SK-N-SH treated with all-trans-retinoic acid at 6 μM for 48 hours (cell line): ENCODE results near the gene SARNP.

Source experiments
- ATAC-seq: fragments of 200-7000 bp; cut with Tn5 transposase; 3 replicates; pipeline ENCODE4 v1.9.1; 2020; ENCODE audit warnings: mild to moderate bottlenecking, moderate library complexity
- ARNTL ChIP-seq: fragments of 450-650 bp; formaldehyde crosslinking; IDR thresholded peaks from 2 replicates; pipeline ENCODE4 v1.5.0; 2020; ENCODE audit warnings: low read depth, mild to moderate bottlenecking, moderate library complexity, borderline replicate concordance
- BACH2 ChIP-seq: fragments of 250-450 bp; sonication (Bioruptor Pico); IDR thresholded peaks from 2 replicates; pipeline ENCODE4 v1.9.0; 2021; ENCODE audit warnings: mild to moderate bottlenecking, borderline replicate concordance
- ESRRG ChIP-seq: fragments of 250-450 bp; sonication (Bioruptor Pico); IDR thresholded peaks from 2 replicates; pipeline ENCODE4 v1.6.1; 2021; ENCODE audit warnings: mild to moderate bottlenecking
- GLIS3 ChIP-seq: fragments of 250-450 bp; sonication (Bioruptor Pico); IDR thresholded peaks from 2 replicates; pipeline ENCODE4 v1.5.0; 2020; ENCODE audit warnings: mild to moderate bottlenecking, moderate library complexity
- ISL1 ChIP-seq: fragments of 250-450 bp; sonication (Bioruptor Pico); IDR thresholded peaks from 2 replicates; pipeline ENCODE4 v2.1.2; 2022; ENCODE audit warnings: mild to moderate bottlenecking, moderate library complexity
- OSR1 ChIP-seq: fragments of 250-450 bp; sonication (Bioruptor Pico); IDR thresholded peaks from 2 replicates; pipeline ENCODE4 v1.8.0; 2022; ENCODE audit warnings: moderate library complexity, mild to moderate bottlenecking, inconsistent platforms
- PPARA ChIP-seq: fragments of 250-450 bp; sonication (Bioruptor Pico); IDR thresholded peaks from 2 replicates; pipeline ENCODE4 v1.5.0; 2020; ENCODE audit warnings: mild to moderate bottlenecking, borderline replicate concordance
- RARB ChIP-seq: fragments of 250-450 bp; sonication (Bioruptor Pico); IDR thresholded peaks from 2 replicates; pipeline ENCODE4 v1.8.0; 2021; ENCODE audit warnings: mild to moderate bottlenecking, moderate library complexity
- SNAI2 ChIP-seq: fragments of 250-450 bp; sonication (Bioruptor Pico); IDR thresholded peaks from 2 replicates; pipeline ENCODE4 v1.5.0; 2020; ENCODE audit warnings: mild to moderate bottlenecking, moderate library complexity
- TCF4 ChIP-seq: fragments of 250-450 bp; sonication (Bioruptor Pico); IDR thresholded peaks from 2 replicates; pipeline ENCODE4 v1.8.0; 2021; ENCODE audit warnings: mild to moderate bottlenecking, moderate library complexity, borderline replicate concordance
- TOX ChIP-seq: fragments of 250-450 bp; sonication (Bioruptor Pico); IDR thresholded peaks from 2 replicates; pipeline ENCODE4 v1.8.0; 2021; ENCODE audit warnings: mild to moderate bottlenecking, moderate library complexity, borderline replicate concordance
- ZC3H10 ChIP-seq: fragments of 250-450 bp; sonication (Bioruptor Pico); IDR thresholded peaks from 2 replicates; pipeline ENCODE4 v1.5.1; 2021; ENCODE audit warnings: mild to moderate bottlenecking, moderate library complexity
- ZFP3 ChIP-seq: fragments of 250-450 bp; sonication (Bioruptor Pico); IDR thresholded peaks from 2 replicates; pipeline ENCODE4 v1.5.0; 2020; ENCODE audit warnings: mild to moderate bottlenecking, moderate library complexity
- ZFP30 ChIP-seq: fragments of 450-650 bp; formaldehyde crosslinking; IDR thresholded peaks from 2 replicates; pipeline ENCODE4 v1.5.0; 2022; ENCODE audit warnings: mild to moderate bottlenecking, moderate library complexity
- ZNF565 ChIP-seq: fragments of 450-650 bp; formaldehyde crosslinking; conservative IDR thresholded peaks from 2 replicates; pipeline ENCODE4 v1.5.0; 2020; ENCODE audit warnings: low read depth, mild to moderate bottlenecking, moderate library complexity
- ZNF70 ChIP-seq: fragments of 450-650 bp; formaldehyde crosslinking; IDR thresholded peaks from 2 replicates; pipeline ENCODE4 v1.5.0; 2020; ENCODE audit warnings: mild to moderate bottlenecking, moderate library complexity
- ZNF8 ChIP-seq: fragments of 450-650 bp; formaldehyde crosslinking; IDR thresholded peaks from 2 replicates; pipeline ENCODE4 v1.5.0; 2020; ENCODE audit warnings: mild to moderate bottlenecking, moderate library complexity
- TF ChIP-seq, protein P1 (sequence below): fragments of 250-450 bp; sonication (Bioruptor Pico); IDR thresholded peaks from 2 replicates; pipeline ENCODE4 v1.5.1; 2021; ENCODE audit warnings: mild to moderate bottlenecking, moderate library complexity
- TF ChIP-seq, protein P2 (sequence below): fragments of 250-450 bp; sonication (Bioruptor Pico); IDR thresholded peaks from 2 replicates; pipeline ENCODE4 v1.5.1; 2020; ENCODE audit warnings: low read depth, mild to moderate bottlenecking, moderate library complexity
- TF ChIP-seq, protein P3 (sequence below): fragments of 250-450 bp; sonication (Bioruptor Pico); IDR thresholded peaks from 2 replicates; pipeline ENCODE4 v1.8.0; 2020; ENCODE audit warnings: mild to moderate bottlenecking, moderate library complexity, borderline replicate concordance
- TF ChIP-seq, protein P4 (sequence below): fragments of 250-450 bp; sonication (Bioruptor Pico); IDR thresholded peaks from 2 replicates; pipeline ENCODE4 v1.5.0; 2020; ENCODE audit warnings: mild to moderate bottlenecking, moderate library complexity
- TF ChIP-seq, protein P5 (sequence below): fragments of 250-450 bp; sonication (Bioruptor Pico); IDR thresholded peaks from 2 replicates; pipeline ENCODE4 v1.8.0; 2021; ENCODE audit warnings: low read depth, mild to moderate bottlenecking, moderate library complexity, borderline replicate concordance

Gene SARNP

DNA sequence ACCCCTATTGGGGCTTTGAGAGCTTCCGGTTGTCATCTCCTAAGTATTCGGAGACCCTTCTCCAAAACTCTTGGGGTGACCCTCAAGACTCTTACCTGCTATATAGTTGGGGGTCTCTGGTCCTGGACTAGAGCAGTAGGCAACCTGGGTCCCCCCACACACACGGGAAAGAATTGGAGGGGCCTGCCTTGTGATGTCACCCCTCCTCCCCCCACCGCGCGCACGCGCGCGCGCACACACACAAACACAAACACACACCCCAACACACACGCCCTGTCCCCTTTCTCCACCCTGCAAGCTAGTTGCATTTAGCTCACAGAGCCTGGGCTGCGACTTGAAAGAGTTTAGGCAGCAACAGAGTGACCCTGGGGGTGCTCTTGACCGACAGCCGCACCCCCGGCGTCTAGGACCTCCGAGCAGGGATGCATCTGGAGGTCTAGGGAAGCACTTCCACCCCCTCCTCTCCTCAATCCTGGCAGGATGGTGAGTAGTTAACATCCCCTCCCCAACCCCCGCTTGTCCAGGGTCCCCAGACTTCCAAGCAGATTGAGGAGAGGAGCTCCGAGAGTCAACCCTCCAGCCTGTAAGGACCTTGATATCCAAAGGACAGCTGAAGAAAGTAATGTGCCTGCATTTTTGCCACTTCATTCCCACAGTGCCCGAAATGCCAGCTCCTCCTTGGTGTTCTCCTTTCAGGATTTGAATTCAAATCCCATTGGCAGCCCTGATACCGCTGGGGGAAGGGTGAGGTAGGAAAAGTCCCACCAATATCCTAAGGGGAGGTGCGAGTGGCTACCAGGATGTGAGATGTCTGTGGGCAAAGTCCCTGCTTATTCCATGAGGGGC is 13.3 kb upstream of the SARNP start:
- TF ChIP-seq BACH2 (CRISPR knock-in tag) (no peak), ZFP30 (no peak), ESRRG (CRISPR knock-in tag) (no peak), ZNF8 (CRISPR knock-in tag) (no peak), ISL1 (CRISPR knock-in tag) (no peak), RARB (CRISPR knock-in tag) (no peak), OSR1 (no peak), PPARA (CRISPR knock-in tag) (no peak), TOX (CRISPR knock-in tag) (no peak), ZNF70 (CRISPR knock-in tag) (no peak), TCF4 (CRISPR knock-in tag) (no peak), GLIS3 (CRISPR knock-in tag) (no peak), SNAI2 (CRISPR knock-in tag) (no peak), ZNF565 (no peak), ARNTL (CRISPR knock-in tag) (no peak)
- TF ChIP-seq, protein P1, sequence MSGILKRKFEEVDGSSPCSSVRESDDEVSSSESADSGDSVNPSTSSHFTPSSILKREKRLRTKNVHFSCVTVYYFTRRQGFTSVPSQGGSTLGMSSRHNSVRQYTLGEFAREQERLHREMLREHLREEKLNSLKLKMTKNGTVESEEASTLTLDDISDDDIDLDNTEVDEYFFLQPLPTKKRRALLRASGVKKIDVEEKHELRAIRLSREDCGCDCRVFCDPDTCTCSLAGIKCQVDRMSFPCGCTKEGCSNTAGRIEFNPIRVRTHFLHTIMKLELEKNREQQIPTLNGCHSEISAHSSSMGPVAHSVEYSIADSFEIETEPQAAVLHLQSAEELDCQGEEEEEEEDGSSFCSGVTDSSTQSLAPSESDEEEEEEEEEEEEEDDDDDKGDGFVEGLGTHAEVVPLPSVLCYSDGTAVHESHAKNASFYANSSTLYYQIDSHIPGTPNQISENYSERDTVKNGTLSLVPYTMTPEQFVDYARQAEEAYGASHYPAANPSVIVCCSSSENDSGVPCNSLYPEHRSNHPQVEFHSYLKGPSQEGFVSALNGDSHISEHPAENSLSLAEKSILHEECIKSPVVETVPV (CRISPR knock-in tag), result no peak
- TF ChIP-seq, protein P2, sequence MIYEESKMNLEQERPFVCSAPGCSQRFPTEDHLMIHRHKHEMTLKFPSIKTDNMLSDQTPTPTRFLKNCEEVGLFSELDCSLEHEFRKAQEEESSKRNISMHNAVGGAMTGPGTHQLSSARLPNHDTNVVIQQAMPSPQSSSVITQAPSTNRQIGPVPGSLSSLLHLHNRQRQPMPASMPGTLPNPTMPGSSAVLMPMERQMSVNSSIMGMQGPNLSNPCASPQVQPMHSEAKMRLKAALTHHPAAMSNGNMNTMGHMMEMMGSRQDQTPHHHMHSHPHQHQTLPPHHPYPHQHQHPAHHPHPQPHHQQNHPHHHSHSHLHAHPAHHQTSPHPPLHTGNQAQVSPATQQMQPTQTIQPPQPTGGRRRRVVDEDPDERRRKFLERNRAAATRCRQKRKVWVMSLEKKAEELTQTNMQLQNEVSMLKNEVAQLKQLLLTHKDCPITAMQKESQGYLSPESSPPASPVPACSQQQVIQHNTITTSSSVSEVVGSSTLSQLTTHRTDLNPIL (CRISPR knock-in tag), result no peak
- TF ChIP-seq, protein P3, sequence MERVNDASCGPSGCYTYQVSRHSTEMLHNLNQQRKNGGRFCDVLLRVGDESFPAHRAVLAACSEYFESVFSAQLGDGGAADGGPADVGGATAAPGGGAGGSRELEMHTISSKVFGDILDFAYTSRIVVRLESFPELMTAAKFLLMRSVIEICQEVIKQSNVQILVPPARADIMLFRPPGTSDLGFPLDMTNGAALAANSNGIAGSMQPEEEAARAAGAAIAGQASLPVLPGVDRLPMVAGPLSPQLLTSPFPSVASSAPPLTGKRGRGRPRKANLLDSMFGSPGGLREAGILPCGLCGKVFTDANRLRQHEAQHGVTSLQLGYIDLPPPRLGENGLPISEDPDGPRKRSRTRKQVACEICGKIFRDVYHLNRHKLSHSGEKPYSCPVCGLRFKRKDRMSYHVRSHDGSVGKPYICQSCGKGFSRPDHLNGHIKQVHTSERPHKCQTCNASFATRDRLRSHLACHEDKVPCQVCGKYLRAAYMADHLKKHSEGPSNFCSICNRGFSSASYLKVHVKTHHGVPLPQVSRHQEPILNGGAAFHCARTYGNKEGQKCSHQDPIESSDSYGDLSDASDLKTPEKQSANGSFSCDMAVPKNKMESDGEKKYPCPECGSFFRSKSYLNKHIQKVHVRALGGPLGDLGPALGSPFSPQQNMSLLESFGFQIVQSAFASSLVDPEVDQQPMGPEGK (CRISPR knock-in tag), result no peak
- TF ChIP-seq, protein P4, sequence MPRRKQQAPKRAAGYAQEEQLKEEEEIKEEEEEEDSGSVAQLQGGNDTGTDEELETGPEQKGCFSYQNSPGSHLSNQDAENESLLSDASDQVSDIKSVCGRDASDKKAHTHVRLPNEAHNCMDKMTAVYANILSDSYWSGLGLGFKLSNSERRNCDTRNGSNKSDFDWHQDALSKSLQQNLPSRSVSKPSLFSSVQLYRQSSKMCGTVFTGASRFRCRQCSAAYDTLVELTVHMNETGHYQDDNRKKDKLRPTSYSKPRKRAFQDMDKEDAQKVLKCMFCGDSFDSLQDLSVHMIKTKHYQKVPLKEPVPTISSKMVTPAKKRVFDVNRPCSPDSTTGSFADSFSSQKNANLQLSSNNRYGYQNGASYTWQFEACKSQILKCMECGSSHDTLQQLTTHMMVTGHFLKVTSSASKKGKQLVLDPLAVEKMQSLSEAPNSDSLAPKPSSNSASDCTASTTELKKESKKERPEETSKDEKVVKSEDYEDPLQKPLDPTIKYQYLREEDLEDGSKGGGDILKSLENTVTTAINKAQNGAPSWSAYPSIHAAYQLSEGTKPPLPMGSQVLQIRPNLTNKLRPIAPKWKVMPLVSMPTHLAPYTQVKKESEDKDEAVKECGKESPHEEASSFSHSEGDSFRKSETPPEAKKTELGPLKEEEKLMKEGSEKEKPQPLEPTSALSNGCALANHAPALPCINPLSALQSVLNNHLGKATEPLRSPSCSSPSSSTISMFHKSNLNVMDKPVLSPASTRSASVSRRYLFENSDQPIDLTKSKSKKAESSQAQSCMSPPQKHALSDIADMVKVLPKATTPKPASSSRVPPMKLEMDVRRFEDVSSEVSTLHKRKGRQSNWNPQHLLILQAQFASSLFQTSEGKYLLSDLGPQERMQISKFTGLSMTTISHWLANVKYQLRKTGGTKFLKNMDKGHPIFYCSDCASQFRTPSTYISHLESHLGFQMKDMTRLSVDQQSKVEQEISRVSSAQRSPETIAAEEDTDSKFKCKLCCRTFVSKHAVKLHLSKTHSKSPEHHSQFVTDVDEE (CRISPR knock-in tag), result no peak
- peak; percentile 10 for ATAC-seq

DNA sequence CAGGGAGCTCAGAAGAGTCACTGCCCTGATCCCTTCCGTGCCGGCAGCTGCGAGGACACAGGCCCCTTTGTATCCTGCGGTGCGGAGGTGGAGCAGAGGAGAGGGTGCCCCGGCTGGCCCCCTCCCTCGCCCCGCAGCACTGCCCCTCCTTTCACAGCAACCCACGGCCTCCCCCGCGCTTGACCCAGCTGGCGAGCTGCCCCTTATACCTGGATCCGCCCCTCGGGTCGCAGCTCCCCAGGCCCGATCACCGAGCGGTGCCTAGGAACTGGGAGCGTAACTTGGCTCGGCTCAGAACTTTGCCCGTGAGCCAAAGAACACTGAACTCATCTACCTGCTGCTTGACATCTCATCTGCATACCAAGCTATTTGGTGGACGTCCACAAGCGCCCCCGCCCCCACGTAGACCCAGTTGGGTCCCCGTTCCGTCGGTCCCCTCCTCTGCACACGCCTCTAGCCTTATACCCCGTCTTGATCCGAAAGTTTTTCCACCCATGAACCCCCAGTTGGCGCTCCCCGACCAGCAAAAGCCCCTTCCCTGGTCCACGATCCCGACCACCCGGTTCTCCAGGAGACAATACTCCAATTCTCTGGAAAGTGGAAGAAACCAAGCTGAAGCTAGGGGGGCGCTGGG is 12.6 kb upstream of the SARNP start:
- peak; percentile 42 for ATAC-seq
- TF ChIP-seq OSR1, result no peak
- peak; percentile 54; the same call in 1 of the 2 replicates for TF ChIP-seq ZNF70 (CRISPR knock-in tag)
- no peak for TF ChIP-seq ZC3H10 (CRISPR knock-in tag)
- TF ChIP-seq BACH2 (CRISPR knock-in tag), result no peak
- TF ChIP-seq ZFP3, result no peak

DNA sequence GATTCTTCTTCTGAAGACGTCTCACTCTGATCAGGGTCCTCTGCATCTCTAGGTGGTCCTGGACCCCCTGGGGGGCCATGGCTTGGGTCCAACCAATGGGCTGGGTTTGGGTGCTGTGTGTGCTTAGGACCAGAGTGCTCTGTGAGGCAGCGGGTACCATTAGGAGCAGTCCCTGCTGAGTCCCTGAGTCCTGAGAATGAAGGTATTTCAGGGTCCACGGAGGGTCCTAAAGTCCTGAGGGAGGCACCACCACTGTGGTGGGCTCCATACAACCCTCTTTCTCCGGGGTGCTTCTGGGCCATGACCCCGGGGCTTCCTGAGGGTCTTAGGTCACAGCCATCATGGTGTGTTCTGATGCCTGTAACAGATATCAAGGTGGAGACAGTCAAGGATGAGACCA is 10.8 kb upstream of the SARNP start:
- no peak for ATAC-seq
- TF ChIP-seq, protein P2 (CRISPR knock-in tag), result no peak
- TF ChIP-seq, protein P4 (CRISPR knock-in tag), result no peak
- TF ChIP-seq, protein P1 (CRISPR knock-in tag), result no peak
- TF ChIP-seq, protein P5, sequence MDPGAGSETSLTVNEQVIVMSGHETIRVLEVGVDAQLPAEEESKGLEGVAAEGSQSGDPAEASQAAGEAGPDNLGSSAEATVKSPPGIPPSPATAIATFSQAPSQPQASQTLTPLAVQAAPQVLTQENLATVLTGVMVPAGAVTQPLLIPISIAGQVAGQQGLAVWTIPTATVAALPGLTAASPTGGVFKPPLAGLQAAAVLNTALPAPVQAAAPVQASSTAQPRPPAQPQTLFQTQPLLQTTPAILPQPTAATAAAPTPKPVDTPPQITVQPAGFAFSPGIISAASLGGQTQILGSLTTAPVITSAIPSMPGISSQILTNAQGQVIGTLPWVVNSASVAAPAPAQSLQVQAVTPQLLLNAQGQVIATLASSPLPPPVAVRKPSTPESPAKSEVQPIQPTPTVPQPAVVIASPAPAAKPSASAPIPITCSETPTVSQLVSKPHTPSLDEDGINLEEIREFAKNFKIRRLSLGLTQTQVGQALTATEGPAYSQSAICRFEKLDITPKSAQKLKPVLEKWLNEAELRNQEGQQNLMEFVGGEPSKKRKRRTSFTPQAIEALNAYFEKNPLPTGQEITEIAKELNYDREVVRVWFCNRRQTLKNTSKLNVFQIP (CRISPR knock-in tag), result no peak
- no peak for TF ChIP-seq SNAI2 (CRISPR knock-in tag)
